Pancreas (tissue), 10 donors: Measurements from ENCODE around the gene RPSA. TPM values are rescaled to one million over a fixed set of nuclear protein-coding genes. Genes with fewer than 3 reads are reported as not detected.
A peak's percentile ranks its signal among the peaks of the same experiment; 100 is the strongest.

Experiments
- ATAC-seq, 4 donors: fragments of 200-7000 bp; cut with Tn5 transposase; one replicate each; pipeline versions ENCODE4 v1.8.0 to v1.9.1; 2020; ENCODE audit warnings: mild to moderate bottlenecking in 4 of 4, moderate library complexity in 4 of 4
- DNase-seq, 6 donors: peaks; one replicate each; pipeline ENCODE4 v3.0.0-alpha.2; 2020
- FAIRE-seq: peaks from 2 replicates; lab custom pipeline; 2012; peaks lifted over from hg19 to GRCh38; lab: Jason Lieb, UNC
- H3K27ac ChIP-seq, 4 donors: fragments of 200-600 bp; sonication (generic); 1 replicate in 3 of 4; 2 replicates in 1 of 4; pipeline versions ENCODE4 v1.5.0 to v1.8.0; 2020
- H3K27me3 ChIP-seq, 4 donors: fragments of 200-600 bp; one replicate each; pipeline ENCODE4 v1.8.0; 2021
- H3K36me3 ChIP-seq, 3 donors: fragments of 200-600 bp; sonication (generic) in 1 of 3; one replicate each; pipeline versions ENCODE4 v1.5.0 to v1.8.0; 2020 to 2021
- H3K4me1 ChIP-seq, 3 donors: fragments of 200-600 bp; one replicate each; pipeline ENCODE4 v1.8.0; 2021
- H3K4me3 ChIP-seq, 4 donors: fragments of 200-600 bp; sonication (generic) in 2 of 4; one replicate each; pipeline versions ENCODE4 v1.5.0 to v1.8.0; 2020 to 2021
- H3K9me3 ChIP-seq, 4 donors: fragments of 200-600 bp; one replicate each; pipeline ENCODE4 v1.8.0; 2021
- CTCF ChIP-seq, 4 donors: fragments of 200-600 bp; sonication (generic) in 3 of 4; IDR thresholded peaks; one replicate each; pipeline versions ENCODE4 v1.5.0 to v1.8.0; 2021; ENCODE audit warnings: antibody characterized with exemption in 4 of 4
- WGBS, 2 donors: extraction: QIAGEN DNeasy Blood & Tissue Kit; methylation state at CpG; one replicate each; pipeline ENCODE4 v1.1.7; 2013; 5-methylcytosine and 5-hydroxymethylcytosine counted together
- intact Hi-C, 3 donors: fragments of 100-400 bp; cut with DNase I; formaldehyde crosslinking; loops; one replicate each; pipeline versions ENCODE4 v1.11.1 to v1.14.2; 2022
- polyA plus RNA-seq, 2 donors: library from polyadenylated mRNA; stranded (reverse); fragments of 200-250 nt; gene quantifications; one replicate each; pipeline ENCODE4 v1.2.3, GENCODE V29; 2013
- total RNA-seq, 6 donors: library from RNA; stranded (reverse); fragmentation: NEBNext Ultra II Directional in 4 of 6; extraction: Animal tissue kit (Norgen Biotek cat#: 25700) in 4 of 6; gene quantifications; one replicate each; pipeline versions ENCODE4 v1.2.1 to v1.2.4, GENCODE V29; 2021 to 2023
- donor health status: healthy with polysubstance abuse.
- donor health status: DM: no; HTN: no; CAD: no; lungs with moderate emphysema.
- donor health status: DM: no; HTN: no; CAD: no.
- donor health status: control.
- donor health status: control.
- donor health status: Bipolar disorder and iron deficiency.
- donor health status: DM: yes; HTN: yes; CAD: no.
- donor health status: DM: no; HTN: no; CAD: no.
- donor health status: DM: no; HTN: no; CAD: no.
- donor health status: DM: yes; HTN: yes; CAD: no.

Gene RPSA
- total and polyA plus RNA-seq, 8 donors: 540 to 1,016 (median 773) TPM

DNA sequence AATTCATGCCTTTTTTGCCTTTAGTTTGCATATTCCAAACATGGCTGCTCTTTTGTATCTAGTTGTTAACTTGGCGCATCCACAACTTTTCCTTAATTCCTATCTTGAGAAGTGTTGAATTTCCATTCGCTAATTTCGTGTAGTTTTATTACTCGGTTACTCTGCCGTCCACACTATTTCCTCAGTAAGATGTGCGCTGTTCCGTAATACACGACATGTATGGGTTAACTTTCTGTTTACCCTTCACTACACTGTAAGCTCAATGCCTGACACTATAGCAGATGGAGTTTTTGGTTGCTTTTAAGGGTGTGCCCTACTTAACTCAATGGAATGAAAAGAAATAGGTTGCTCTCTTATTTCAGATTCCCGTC lies 724 bp downstream of the RPSA start:
- DNase-seq: no peak
- peak overlapping the region; percentile 72 to 85 (median 79) for H3K27ac ChIP-seq

DNA sequence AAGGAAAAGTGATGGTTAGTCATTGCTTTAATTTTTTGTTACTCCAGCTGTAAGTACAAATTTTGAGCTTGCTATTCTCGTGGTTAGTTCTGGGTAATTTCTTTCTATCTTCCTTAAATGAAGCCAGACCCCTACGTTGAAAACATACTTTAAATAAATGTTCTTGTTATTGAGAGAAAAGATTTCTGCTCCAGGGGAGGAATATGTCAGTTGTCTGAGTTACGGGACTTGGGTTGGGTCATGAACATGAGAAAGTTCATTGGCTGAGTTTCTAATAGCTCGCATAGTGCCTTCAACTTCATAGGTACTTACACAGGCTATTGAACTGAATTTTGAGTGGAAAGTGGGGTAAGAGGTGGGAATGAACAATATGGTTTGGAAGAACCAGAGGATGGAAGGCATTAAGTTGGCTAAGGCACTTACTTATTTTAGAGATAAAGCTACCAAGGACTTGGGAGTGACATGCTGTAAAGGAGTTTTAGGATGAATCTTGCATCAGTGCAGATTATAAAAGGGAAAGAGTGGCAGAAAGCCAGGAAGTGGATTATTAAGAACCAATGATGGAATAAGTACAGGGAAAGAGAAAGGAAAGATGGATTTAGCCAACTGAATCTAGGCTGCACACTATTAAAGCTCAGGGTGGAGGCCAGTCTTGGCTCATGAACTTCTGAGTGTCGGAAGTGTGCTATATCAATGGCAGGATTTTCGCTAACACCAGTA lies 1.4 kb downstream of the RPSA start:
- no peaks in the 10 kb centered on the region for H3K9me3 ChIP-seq
- DNase-seq (no peak), FAIRE-seq (no peak), ATAC-seq (no peak)
- H3K4me3 ChIP-seq: peak overlapping the region in 3 of 4 donors; percentile 48 to 80 (median 74)
- TF ChIP-seq CTCF (IDR thresholded peaks at IDR 0.05): no peak
- H3K4me1 ChIP-seq: peaks cover 14 to 18% (median 16%) of the 10 kb centered on the region in 3 donors
- 64 to 72% methylated on average over 6 of the region's 6 CpGs for WGBS, 2 donors
- H3K36me3 ChIP-seq: peaks cover 5 to 38% (median 25%) of the 10 kb centered on the region in 3 donors
- intact Hi-C loops: no loop called here
- H3K27me3 ChIP-seq: no peaks in the 10 kb centered on the region
- no peak overlapping the region for H3K27ac ChIP-seq

More for the DNA sequence above, 724 bp downstream of the RPSA start:
- whole genome bisulfite sequencing, 2 donors: 3 to 4% methylated on average over 9 of the region's 9 CpGs
- Histone ChIP-seq H3K36me3 (peaks cover 0 to 32% (median 22%) of the 10 kb centered on the region in 3 donors), H3K9me3 (no peaks in the 10 kb centered on the region), H3K27me3 (no peaks in the 10 kb centered on the region), H3K4me3 (peak overlapping the region; percentile 48 to 86 (median 77)), H3K4me1 (peaks cover 14 to 18% (median 16%) of the 10 kb centered on the region in 3 donors)
- ATAC-seq (peak in 2 of 4 donors; percentile 36 to 40), FAIRE-seq (no peak)
- intact Hi-C loops: no loop called here
- no peak for TF ChIP-seq CTCF (IDR thresholded peaks at IDR 0.05)

DNA sequence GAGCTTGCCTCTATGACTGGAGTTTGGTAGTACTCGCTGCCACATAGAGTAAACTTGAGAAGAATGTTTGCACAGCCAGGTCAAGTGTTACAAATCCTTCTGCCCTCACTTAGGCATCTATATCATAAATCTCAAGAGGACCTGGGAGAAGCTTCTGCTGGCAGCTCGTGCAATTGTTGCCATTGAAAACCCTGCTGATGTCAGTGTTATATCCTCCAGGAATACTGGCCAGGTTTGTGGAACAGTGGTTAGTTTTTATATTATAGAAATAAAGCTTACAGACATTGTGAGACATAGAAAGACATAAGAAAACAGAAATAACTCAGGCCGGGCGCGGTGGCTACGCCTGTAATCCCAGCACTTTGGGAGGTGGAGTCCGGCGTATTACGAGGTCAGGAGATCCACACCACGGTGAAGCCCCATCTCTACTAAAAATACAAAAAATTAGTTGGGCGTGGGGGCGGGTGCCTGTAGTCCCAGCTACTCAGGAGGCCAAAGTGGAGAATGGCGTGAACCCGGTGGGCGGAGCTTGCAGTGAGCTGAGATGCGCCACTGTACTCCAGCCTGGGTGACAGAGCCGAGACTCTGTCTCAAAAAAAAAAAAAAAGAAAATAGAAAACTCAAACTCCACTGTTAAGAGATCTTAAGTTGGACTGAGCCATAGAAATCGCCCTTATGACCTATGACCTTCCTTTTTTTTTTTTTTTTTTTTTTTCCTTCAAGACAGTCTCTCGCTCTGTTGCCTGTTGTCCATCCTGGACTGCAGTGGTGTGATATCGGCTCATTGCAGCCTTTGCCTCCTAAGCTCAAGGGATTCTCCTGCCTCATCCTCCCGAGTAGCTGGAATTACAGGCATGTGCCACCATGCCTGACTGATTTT lies 2.2 kb downstream of the RPSA start:
- intact Hi-C loops: no loop called here
- 82 to 90% methylated on average over 21 of the region's 21 CpGs for WGBS, 2 donors
- ATAC-seq (no peak), FAIRE-seq (no peak), DNase-seq (no peak)
- peaks cover 14 to 18% (median 16%) of the 10 kb centered on the region in 3 donors for H3K4me1 ChIP-seq
- H3K27ac ChIP-seq: no peak overlapping the region
- no peaks in the 10 kb centered on the region for H3K9me3 ChIP-seq
- H3K4me3 ChIP-seq: peak overlapping the region in 1 of 4 donors; percentile 48
- no peaks in the 10 kb centered on the region for H3K27me3 ChIP-seq
- no peak for TF ChIP-seq CTCF (IDR thresholded peaks at IDR 0.05)
- H3K36me3 ChIP-seq: peaks cover 5 to 46% (median 25%) of the 10 kb centered on the region in 3 donors

GRCh38 chr3:39409514-39410136 lies 3.1 kb downstream of the RPSA start:
- Histone ChIP-seq H3K27me3 (no peaks in the 10 kb centered on the region), H3K4me1 (peaks cover 14 to 18% (median 16%) of the 10 kb centered on the region in 3 donors), H3K36me3 (peaks cover 5 to 51% (median 25%) of the 10 kb centered on the region in 3 donors), H3K9me3 (no peaks in the 10 kb centered on the region), H3K27ac (no peak overlapping the region), H3K4me3 (no peak overlapping the region)
- 65 to 68% methylated on average over 7 of the region's 7 CpGs for WGBS, 2 donors
- no peak for DNase-seq
- intact Hi-C loops: no loop called here
- ATAC-seq: no peak
- TF ChIP-seq CTCF (IDR thresholded peaks at IDR 0.05): no peak
- no peak for FAIRE-seq
